Measurements from ENCODE around the gene CORO2B. TPM values are rescaled to one million over a fixed set of nuclear protein-coding genes. Genes with fewer than 3 reads are reported as not detected.

The CORO2B gene
- total RNA-seq, 1 experiment from 2014 or later, result 15.9 TPM

GRCh38 chr15:68626283-68626682, 47.5 kb downstream of the CORO2B start:
- DNase-seq (ENCODE audit: low read depth), result no peak

GRCh38 chr15:68626739-68627138, 47.9 kb downstream of the CORO2B start:
- DNase-seq (ENCODE audit: low read depth), result peak; percentile 58

- DNase-seq (ENCODE audit: low read depth), result peak; percentile 66
These were observed 48.7 kb downstream of the CORO2B start for GRCh38 chr15:68627476-68627875.

- no peak for DNase-seq (ENCODE audit: low read depth)
These were observed 49.2 kb downstream of the CORO2B start for GRCh38 chr15:68627995-68628394.

- no peak for DNase-seq (ENCODE audit: low read depth)
These were observed 50.9 kb downstream of the CORO2B start for GRCh38 chr15:68629519-68630210.

- no peak for DNase-seq (ENCODE audit: low read depth)
These were observed 51.4 kb downstream of the CORO2B start for GRCh38 chr15:68630211-68630555.

GRCh38 chr15:68630836-68631235, 52.0 kb downstream of the CORO2B start:
- no peak for DNase-seq (ENCODE audit: low read depth)

GRCh38 chr15:68631601-68632051, 52.8 kb downstream of the CORO2B start:
- DNase-seq (ENCODE audit: low read depth), result no peak

GRCh38 chr15:68632101-68632500, 53.3 kb downstream of the CORO2B start:
- DNase-seq (ENCODE audit: low read depth), result no peak

GRCh38 chr15:68633231-68634121, 54.7 kb downstream of the CORO2B start:
- DNase-seq (ENCODE audit: low read depth), result no peak

- no peak for DNase-seq (ENCODE audit: low read depth)
These were observed 55.3 kb downstream of the CORO2B start for GRCh38 chr15:68634122-68634482.

- DNase-seq (ENCODE audit: low read depth), result no peak
These were observed 55.7 kb downstream of the CORO2B start for GRCh38 chr15:68634531-68634930.

GRCh38 chr15:68635141-68635540, 56.3 kb downstream of the CORO2B start:
- no peak for DNase-seq (ENCODE audit: low read depth)

- no peak for DNase-seq (ENCODE audit: low read depth)
These were observed 57.5 kb downstream of the CORO2B start for GRCh38 chr15:68636256-68636655.

GRCh38 chr15:68637767-68638404, 59.1 kb downstream of the CORO2B start:
- DNase-seq (ENCODE audit: low read depth), result no peak

- peak; percentile 75 for DNase-seq (ENCODE audit: low read depth)
These were observed 60.2 kb downstream of the CORO2B start for GRCh38 chr15:68638953-68639515.

GRCh38 chr15:68639926-68640600, 61.3 kb downstream of the CORO2B start:
- DNase-seq (ENCODE audit: low read depth), result no peak

- no peak for DNase-seq (ENCODE audit: low read depth)
These were observed 62.1 kb downstream of the CORO2B start for GRCh38 chr15:68640791-68641331.

- no peak for DNase-seq (ENCODE audit: low read depth)
These were observed 62.6 kb downstream of the CORO2B start for GRCh38 chr15:68641376-68641775.

- peak; percentile 44 for DNase-seq (ENCODE audit: low read depth)
These were observed 63.7 kb downstream of the CORO2B start for GRCh38 chr15:68642491-68642845.

GRCh38 chr15:68643216-68643830, 64.5 kb downstream of the CORO2B start:
- no peak for DNase-seq (ENCODE audit: low read depth)

Measured in HT1080 (cell line).